RPMI7951 (cell line): Measurements from ENCODE around the gene NACC2. TPM values are rescaled to one million over a fixed set of nuclear protein-coding genes. Genes with fewer than 3 reads are reported as not detected.
A peak's percentile ranks its signal among the peaks of the same experiment; 100 is the strongest.

Experiments
- DNase-seq: peaks from one replicate; pipeline ENCODE4 v3.0.0-alpha.2; 2012; ENCODE audit warnings: low read depth
- total RNA-seq: library from RNA; depleted of rRNA; stranded (reverse); fragments of >200 nt; shearing (Covaris generic); gene quantifications from 2 replicates; pipeline ENCODE4 v1.2.3, GENCODE V29; 2014

The NACC2 gene
- total RNA-seq, 1 experiment from 2014 or later, result 4.1 TPM

DNA sequence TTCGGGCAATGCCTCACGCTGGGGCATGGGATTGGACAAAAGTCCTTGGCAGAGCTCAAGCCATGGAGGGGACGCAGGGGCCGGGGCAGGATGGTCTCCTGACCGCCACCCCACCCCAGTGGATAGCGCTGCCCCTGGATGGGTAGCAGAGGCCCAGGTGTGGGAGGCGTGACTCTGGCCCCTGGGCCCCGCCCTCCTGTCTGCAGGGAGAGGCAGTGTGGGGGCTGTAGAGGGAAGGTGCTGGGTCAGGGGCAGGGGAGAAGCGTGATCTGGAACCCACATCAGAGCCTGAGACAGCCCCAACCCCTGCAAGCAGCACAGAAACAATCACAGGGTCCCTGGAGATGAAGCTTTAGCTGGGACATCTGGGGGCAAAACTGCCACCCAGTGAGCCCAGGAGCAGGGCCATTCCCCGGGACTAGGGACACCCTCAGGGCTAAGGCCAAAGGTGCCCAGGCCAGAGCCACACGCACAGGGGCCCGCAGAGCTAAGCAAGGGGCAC lies 36.2 kb downstream of the NACC2 start:
- DNase-seq, result no peak

DNA sequence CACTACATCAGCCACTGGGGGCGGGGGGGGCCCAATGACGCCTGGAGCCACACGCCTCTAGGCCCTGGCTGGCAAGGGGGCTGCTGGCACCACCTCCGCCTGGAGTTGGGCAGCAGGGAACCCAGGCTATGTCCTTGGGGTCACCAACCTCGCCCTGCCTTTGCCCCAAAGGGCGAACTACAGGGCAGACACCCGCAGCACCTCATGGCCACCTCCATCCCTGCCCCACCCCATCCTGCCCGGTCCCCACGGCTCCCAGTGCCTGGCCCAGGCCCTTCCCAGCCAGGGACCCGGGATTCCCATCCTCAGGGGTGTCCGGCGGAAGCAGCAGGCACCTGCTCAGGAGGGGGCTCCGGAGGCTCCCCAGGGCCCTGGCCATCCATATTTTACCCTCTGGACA lies 37.0 kb downstream of the NACC2 start:
- DNase-seq, result no peak

DNA sequence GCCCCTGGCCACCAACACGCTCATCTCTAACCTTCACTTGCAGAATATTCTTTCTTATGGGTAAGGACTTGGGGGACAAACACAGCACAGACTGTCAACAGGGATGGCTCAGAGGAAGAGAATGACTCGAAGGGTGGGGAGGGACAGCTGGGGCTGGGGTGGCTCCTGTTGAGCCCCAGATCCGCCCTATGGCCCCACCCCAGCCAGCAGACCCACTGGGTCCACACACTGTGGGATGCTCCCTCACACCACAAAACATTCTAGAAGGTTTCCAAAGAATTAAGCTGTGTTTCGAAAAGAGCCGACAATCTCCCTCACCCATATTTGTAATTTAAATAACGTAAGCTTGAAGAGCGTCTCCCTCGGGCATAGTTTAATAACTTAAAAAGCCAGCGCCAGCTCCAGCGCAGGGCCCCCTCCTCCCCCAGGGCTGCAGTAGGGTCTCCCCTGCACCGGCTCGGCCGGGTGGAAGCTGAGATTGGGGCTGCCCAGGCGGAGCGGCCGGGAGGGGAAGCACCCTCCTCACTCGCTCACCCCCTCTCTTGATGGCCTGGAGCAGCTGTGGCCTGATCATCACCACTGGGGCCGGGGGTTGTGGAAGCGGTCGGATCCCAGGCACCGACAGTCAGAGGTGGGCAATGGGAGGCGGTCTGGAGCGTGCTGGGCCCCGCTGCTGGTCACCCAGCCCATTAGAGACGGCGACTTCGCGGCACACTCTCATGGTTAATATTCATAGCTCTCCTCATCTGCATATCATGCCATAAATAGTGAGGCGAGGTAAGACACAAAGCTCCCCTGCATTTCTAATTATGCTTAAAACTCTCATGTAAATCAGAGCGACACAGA lies 37.6 kb downstream of the NACC2 start:
- DNase-seq, result no peak

DNA sequence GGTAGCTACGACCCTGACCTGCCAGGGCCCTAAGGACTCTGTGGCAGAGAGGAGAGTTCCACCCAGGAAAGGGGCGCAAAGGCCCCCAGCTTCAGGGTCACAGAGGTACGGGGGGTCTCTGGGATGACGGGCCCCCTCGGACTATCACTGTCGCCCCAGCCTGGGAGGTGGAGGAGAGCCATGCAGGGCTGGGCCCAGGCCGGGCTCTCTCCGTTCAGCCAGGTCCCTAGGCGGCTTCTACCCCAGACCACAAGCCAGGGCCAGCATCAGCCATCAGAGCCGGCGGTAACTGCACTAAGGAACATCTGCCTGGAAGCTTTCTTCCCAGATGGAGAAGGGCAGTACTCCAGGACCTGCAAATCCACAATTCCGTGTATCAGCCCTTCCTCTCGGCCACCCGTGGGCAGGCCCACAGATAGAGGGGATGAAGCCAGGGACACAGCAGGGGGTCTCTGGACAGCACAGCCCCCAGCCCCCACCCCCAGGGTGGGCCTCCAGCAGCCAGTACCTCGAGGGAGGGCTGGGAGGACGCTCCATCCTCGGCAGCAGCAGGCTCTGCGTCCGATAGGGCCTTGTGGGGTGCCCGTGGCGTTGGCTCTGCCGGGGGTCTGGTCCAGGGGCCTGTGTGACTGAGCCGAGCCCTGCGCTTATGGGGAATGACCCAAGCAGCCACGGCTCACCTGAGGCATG lies 38.4 kb downstream of the NACC2 start:
- no peak for DNase-seq

DNA sequence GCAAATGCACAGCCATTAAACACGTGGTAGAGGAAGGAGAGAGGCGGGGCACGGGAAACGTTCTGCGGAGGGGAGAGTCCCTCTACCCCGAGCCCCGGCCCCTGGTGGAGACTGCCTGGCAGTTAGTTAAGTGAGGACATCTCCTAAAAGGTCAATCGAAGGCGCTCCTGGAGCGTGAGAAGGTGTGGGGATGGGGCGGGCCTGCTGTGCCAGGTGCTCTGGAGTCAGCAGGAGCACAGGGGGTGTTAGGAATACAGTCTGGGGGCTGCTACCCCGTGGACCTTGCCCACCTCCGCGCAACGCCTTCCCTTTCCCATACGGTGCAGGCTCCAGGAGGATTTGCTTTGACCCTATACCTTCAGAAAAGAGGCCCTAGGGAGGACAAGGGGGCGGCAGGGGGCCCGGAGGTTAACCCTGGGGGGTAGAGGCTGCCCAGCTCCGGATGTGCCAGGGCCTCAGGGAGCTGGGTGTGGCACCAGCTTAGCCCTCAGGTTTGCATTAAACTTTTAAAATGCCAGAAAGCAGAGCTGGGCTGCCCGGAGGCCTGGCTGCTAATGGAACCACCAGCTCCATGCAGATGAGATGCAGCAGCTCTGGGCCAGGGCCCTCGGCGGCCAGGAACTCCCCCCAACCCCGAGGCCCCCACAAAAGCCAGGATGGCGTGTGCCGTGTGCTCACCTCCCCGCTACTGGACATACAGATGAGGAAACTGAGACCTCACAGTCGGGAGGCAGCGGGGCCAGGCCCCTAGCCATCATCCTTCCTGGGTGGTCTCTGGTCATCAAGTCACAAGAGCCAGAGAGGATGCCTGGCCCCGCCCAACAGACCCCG lies 39.2 kb downstream of the NACC2 start:
- DNase-seq, result no peak

DNA sequence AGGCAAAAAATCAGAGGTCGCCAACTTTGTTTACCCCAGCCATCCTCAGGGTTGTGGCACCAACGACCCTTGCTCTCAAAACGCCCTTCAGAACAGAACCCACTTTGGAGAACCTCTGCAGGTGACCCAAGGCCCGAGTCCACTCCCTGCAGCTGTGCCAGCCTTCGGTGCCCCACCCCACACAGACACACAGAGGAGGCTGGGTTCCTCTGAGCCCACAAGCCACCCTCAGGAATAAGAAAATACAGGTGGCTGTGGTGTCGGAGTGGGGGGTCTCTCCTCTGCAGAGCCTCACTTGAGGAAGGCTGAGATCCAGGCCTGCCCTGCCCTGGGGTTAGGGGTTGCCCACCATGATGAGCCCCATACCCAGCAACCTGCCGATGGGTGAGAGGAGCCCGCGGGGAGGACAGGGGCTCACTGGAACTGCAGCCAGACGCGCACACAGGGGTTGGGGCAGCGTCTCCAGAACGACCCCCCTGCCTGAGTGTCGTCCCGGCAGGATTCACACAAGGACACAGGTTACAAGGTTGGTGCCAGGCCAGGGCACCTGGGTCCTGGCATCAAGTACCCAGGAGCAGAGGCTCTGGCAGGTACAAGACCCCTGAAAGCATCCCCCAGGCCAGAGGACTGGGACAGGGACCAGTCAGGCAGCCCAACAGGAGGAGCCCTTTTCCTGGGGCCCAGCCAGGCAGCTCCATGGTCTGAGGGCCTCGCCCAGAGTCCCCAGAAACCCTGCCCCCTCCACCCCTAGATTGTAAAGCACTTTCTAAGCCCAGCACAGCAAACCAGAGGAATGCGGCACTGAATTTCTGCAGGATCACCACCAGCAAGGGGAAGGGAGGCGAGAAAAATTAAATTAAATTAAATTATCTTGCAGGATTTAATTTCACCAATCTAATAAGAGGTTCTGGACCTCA lies 40.0 kb downstream of the NACC2 start:
- DNase-seq, result no peak

DNA sequence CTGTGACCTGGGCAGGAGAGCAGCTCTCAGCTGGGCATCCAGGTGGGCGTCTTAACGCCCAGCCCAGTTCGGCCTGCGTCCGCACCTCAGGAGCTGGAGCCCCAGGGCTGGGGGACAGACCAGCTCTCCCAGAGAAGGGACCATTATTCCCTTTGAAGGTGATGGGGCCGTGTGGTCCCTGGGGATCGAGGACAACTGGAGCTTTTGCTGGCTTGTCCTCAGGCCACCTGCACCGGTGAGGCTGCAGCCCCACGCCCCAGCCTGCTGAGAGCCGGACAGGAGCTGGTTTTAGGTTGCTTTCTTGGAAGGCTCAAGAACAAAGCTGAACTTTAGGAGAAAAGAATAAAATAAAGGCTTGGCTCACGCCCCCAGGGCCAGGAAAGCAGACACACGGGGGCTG lies 40.9 kb downstream of the NACC2 start:
- no peak for DNase-seq

DNA sequence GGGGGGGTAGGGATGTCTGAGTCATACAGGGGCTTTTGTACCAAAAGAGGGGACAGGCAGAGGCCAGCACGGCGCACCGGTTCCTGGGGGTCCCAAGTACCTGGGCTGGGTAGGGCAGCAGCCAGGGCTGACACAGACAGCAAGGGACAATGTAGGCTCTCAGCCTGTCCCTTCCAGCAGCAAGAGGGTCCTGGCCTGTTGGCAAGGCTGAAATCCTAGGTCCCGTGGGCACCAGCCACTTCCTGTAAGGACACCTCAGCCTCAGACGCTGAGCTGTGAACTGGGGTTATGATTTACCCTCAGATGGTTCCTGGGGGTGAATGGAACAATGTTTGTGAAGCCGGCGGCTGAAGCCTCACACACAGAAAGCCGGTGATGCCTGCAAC lies 41.3 kb downstream of the NACC2 start:
- no peak for DNase-seq

DNA sequence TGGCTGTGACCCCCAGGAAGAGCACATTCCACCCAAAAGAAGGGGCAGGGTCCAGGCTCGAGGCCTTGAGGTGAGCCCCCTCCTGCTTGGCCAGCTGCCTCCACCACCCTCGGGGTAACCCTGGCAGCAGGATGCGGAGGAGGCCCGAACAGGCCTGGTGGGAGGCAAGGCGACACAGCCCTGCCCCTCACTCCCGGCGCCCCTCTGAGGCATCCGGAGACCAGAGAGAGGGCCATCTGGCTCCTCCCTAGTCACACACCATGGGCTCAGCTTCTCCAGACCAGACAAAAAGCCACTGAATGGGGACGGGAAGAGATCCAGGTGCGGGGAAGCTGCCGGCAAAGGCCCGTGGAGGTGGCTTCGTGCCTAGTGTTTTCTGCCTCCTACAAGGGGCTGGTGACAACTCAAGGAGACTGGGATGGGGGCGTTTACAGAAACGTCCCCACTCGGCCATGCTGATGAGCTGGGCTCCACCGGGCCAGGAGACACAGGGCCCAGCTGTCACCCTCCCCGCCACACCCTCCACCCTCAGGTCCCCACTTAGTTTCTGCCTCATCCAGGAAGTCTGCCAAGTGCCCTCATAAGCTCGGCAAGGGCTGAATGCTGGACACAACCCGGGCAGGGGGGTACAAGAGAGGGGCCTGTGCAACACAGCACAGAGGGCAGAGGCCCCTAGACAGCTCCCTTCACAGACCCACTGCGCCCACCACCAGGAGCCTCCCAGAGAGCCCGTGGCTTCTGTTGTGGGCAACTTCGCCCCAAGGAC lies 41.9 kb downstream of the NACC2 start:
- DNase-seq, result no peak

DNA sequence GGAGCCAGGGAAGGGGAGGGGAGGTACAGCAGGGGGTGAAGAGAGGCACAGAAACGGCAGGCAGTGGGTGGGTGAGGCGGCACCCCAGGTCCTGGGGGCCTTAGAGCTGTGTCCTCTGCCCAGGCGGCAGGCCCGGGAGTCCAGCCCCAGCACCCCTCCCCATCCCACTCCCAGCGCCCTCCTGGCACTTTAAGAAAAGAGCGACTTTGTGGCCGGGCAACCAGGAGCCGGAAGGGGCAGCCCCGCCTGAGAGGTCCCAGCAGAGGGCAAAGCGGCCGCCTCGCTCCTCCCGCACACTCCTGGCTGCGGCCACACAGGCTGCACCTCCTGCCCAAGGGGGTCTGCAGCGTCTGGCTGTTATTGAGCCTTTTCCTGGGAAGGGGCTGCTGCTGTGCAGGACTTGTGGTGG lies 42.6 kb downstream of the NACC2 start:
- peak; percentile 57 for DNase-seq

DNA sequence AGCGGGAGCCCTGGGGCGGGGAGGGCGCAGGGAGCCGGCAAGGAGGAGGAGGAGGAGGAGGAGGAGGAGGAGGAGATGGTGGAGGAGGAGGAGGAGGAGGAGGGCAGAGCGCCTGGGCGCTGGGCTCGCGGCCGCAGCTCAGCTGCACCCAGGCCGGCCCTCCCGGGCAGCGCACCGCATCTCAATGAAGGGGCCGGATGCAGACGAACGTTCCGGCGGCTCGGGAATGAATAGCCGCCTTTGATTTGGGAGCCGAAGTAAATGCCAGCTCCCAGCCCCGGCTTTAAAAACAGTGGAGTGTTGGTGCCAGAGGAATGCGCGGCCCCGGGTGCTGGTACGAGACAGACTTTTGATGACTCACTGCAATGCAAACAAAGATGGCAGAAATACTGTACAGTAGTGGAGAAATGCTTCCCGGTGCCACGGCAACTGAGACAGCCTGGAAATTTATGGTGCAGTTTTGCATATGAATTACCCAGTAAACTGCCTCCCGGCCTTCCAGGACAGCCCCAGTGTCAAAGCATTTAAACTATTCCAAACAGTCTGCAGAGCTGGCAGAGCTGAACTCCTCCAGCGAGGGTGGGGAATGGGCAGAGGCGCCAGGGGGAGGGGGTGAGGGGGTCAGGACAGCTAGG lies 43.1 kb downstream of the NACC2 start:
- DNase-seq, result peak; percentile 90

DNA sequence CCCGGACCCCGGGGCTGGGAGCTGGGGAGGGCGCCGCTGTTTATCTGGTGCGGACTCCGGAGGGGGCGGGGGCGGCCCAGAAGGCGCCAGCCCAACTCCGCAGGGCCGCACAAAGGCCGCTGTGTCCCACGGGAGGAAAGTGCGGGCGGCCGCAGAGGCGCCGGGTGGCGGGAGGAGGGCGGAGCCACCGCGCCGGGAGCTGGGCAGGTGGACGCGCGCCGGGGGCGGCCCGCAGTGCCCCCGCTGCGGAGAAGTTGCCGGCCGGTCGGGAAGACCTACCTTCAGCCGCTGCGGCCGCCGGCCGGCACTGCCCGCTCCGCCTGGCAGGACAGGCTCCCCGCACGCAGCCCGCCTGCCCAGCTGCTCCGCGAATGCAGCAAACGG lies 43.6 kb downstream of the NACC2 start:
- no peak for DNase-seq

DNA sequence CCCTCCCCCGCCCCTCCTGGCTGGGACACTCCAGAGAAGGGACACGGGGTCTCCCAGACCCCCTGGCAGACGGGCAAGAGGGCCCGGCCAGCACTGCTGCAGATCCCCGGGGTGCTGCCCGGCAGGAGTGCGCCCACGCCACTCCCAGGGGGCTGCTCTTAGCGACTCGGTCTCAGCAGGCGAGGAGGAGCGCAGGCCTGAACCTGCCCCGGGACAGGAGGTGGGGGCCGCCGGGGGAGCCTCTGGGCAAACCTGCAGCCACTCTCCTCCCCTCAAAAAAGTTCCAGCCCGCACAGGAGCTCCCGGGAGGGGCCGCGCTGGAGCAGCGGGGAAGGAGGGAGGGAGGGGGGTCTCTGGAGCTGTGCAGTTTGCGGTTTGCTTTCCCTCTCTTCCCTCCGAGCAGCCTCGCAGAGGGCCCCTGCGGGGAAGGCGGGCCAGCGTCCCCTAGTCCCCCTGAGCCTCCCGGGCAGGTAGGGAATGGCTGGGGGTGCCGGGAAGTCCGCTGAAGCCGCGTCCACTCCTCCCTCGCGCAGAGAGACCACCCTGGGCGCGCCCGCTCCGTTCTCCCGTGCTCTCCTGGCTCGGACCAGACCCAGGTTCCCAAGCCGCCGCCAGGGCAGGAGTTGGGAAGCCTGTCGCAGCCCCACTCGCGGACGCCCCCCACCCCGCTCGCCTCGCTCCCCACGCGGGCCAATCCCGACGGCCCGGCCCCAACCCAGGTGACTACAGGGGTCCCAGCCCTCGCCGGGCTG lies 44.2 kb downstream of the NACC2 start:
- DNase-seq, result no peak

DNA sequence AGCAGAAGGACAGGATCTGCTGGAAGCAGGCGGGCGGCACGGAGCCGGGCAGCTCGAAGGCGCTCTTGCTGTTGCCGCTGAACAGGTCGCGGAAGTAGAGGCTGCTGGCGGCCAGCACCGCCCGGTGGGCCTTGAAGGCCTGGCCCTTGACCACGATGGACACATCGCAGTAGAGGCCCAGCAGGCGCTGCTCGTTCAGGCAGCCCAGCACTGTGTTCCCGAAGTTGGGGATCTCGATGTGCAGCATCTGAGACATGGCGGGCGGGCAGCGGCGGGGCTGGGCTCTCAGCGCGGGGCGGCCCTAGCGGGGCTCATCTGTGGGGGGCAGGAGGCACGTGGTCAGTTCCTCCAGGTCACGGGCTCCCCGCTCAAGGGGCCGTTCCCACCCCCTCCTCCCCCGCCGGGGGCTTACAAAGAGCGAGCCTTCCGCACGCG lies 44.8 kb downstream of the NACC2 start:
- DNase-seq, result no peak

DNA sequence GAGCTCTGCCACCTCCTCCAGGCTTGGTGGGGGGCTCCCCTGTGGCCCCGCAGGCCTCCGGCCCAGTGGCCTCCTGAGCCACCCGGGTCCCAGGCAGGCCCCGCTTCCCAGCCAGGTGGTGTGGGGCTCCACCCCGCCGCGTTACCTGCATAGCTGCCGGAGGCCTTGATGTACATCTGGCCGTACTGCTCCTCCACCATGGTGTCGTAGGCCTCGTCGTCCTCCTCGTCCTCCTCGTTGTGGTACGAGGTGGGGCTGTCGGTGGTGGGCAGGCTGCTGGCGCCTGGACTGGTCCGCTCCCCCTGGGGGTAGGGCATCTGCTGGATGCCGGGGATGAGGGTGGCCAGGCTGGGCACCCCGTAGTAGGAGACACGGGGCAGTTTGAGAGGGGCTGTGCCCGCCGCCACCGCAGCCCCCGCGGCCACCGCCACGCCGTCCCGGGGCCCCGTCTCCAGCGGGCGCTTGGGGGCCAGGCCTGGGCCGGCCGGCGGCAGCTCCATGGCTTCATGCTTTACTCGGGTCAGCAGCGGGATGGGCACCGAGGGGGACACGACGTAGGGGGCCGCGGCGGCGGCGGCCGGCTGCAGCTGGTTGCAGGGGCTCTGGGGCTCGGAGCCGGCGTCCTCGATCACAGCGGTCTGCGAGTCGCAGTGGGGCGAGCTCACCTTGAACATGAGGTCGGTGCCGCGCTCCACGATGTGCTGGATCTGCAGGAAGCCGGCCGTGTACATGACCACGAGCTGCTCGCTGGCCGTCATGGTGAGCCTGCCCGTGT lies 45.4 kb downstream of the NACC2 start:
- no peak for DNase-seq

DNA sequence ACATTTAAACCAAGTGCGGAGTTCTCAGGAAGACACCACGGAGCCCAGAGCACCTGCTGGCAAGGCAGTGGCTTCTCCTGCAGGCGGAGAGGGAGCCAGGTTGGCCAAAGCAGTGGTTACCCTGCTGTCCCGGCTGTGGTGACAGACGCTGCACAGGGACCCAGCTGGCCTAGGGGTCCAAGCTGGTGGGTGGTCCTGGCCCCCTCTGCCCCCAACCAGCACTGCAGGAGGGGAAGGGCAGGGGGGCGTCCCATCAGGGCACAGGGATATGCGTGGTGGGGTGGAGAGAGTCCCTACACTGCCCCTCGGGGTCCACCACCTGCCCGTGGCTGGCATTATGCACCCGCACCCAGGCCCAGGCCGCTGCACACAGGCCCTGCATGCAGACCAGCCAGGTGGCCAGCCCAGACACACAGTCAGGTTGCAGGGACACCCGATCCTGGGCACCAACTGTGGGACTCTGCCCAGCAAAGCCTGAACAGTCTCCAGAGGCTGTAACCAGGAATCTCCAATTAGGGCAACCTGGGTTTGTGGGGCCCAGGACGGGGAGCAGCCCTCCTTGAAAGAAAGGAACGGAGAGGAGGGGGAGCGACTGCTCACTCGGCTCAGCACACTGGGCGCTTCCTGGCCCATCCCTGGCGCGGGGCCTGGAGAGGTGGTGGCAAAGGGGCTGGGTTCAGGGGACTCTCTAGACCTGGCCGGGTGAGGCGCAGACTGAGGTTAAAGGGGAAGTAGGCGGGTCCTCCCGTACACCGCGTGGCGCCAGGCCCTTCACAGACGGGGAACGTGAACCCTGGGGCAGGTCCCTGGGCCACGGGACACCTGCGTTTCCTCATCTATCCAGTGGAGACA lies 46.3 kb downstream of the NACC2 start:
- DNase-seq, result no peak

DNA sequence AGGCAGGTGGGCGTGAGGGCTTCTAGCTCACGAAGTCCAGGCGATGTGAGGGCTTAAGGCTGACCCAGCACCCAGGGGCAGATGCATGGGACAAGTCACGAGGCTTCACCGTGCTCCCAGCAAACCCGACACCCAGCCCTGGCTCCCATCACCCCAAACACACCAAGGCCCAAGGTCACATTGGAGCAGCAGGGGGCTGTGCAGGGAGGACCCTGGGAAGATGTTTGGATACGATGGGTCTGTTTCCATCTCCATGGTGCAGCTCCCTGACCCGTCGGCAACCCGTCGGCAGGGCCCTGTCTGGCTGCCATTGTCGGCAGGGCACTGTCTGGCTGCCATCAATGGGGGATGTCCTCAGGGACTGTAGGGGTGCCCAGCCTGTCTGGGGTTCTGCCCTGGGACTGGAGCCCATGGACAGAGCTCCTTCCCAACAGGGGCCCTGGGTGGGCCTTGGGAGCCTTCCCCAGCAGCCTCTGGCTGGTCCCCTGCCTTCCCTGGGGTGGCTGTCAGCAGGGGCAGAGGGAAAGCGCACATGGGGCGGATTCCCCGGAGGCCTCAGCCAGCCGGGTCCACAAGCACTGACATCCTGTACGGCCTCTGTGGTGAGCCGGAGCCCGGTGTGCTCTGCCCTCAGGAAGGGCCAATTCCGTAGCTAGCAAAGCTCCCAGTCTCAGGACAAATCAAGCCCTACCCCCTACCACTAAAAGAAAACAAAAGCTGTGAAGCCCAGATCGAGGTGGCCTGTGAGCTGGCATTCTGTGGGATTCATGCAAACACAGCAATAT lies 47.1 kb downstream of the NACC2 start:
- DNase-seq, result no peak
